GM21390 (cell line): Measurements from ENCODE around the gene STMN1.
A peak's percentile ranks its signal among the peaks of the same experiment; 100 is the strongest.

Experiments
- ATAC-seq: cut with Tn5 transposase; IDR thresholded peaks from one replicate; pipeline ENCODE4 v1.9.1; 2021; ENCODE audit not compliant: unreplicated experiment

The STMN1 gene

DNA sequence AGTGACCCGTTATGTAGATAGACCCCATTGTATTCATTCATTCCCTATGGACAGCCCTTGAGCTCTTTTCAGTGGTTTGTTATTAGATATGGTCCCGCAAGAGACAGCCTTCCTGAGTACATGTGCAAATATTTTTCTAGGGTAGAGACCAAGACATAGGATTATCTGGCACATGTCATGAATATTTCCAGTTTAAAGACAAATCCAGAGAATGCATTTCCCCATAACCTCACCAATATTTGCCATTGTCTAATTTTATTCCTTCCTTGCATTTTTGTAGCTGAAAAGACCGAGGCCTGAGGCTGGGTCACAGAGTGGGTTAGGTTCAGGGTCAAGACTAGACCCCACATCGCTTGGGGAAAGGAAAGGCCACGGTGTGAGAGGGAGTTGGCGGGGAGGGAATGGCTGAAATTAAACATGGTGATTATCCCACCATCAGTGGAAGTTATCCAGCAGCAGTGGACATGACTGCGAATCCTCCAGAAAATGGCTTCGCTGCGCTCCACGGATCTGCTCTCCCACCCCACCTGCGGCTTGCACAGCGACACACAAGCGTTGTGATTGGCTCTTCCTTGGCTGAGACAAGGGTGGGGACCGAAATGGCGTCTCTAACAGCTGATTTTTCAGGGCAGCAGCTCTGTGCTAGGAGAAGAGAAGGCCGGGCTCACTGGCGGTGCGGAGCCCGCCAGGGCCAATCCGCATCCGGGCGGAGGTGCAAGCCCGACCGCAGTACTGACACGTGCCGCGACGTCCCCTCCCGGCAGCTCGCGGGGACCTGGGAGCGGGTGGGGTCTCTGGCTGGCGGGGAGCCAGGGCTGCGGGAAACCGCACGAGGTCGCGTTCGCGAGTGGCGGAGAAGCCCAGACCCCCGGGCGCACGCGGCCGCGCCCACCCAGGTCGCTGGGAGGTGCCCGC lies 16.1 kb upstream of the STMN1 start:
- ATAC-seq, result no peak

- ATAC-seq, result no peak
These were observed 12.4 kb upstream of the STMN1 start for GRCh38 chr1:25918615-25919014.

DNA sequence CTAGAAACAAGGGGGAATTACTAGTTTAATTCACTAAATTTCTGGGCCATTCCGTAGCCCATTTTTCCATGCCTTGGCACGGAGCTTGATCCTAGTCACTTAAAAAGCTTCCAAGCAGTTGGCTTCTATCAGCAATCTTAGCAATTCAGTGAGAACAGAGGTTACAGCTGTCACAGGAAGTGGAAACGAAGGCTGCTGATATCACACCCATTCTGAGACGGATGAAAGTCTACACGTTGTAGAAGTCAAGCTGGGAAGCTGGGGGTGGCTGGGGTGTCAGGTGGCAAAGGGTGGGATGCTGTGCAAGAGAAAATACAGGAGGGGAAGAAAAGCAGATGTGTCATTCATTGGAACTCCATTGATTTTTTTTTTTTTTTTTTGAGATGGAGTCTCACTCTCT lies 11.8 kb upstream of the STMN1 start:
- ATAC-seq, result no peak

- no peak for ATAC-seq
These were observed 10.2 kb upstream of the STMN1 start for GRCh38 chr1:25916460-25916859.

- ATAC-seq, result no peak
These were observed 8.1 kb upstream of the STMN1 start for GRCh38 chr1:25914074-25914995.

DNA sequence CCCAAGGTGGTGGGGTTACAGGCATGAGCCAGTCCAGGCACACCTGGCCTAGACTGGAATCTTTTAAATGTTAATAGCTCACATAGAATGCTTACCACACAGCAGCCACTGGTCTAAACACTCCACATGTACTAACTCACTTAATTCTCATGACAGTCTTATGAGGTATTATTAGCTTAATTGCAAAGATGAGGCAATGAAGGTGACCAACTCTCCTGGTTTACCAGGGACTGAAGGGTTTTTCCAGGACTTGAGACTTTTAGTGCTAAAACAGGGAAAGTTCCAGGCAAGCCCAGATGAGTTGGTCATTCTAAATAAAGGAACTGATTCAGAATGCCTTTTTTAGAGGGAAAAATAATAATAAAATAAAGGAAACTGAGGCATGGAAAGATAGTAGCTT lies 7.0 kb upstream of the STMN1 start:
- ATAC-seq, result no peak

DNA sequence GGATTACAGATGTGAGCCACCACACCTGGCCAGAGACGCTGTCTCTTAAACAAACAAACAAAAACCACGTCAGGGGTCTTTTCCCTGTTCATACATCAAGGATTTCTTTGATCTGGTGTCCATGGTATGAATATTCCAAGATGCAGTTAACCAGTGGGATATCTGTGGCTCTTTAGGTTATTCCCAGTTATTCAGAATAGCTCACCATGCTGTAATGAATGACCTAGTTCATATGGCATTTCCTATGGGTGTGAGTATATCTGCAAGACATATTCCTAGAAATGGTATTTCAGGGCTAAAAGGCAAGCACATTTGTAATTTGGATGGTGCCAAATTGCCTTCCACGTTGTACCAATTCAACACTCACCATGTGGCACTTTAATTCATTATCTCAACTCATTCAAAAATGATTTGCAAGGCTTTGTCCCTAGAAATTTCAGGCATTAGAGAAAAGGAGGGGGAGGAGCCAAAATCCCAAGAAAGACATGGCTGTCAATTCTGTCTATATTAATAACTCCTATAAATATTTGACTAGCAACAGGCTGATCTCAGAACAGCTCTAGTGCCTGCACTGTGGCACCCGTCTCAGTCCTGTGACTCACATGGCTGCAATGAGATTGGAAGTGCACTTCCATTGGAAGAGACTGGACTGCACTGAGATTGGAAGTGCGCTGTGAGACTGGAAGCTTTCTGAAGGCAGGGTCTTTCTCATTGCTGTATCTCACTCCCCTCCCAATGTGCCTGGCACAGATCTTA lies 6.0 kb upstream of the STMN1 start:
- ATAC-seq, result no peak

GRCh38 chr1:25911162-25911561 lies 4.9 kb upstream of the STMN1 start:
- no peak for ATAC-seq

DNA sequence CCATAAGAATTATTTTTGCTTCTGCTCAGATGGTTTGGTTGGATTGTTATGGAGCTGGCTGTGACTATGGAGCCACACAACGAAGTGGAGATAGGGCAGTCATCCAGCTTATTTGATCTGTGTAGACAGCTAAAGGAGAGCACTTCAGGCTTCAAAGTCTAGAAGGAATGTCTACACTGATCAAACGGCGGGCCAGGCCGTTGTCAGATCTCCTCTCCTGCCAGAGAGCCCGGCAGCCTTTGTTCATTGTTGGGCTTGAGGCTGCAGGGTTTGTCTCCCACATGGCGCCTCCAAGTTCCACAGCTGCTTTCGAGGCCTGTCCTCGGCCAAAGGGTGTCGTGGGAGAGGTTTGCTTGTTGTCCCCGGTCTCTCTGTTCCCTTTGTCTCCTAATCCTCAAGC lies 2.8 kb upstream of the STMN1 start:
- no peak for ATAC-seq

- no peak for ATAC-seq
These were observed 1.9 kb upstream of the STMN1 start for GRCh38 chr1:25908161-25908560.

- no peak for ATAC-seq
These were observed 1.4 kb upstream of the STMN1 start for GRCh38 chr1:25907601-25908000.

DNA sequence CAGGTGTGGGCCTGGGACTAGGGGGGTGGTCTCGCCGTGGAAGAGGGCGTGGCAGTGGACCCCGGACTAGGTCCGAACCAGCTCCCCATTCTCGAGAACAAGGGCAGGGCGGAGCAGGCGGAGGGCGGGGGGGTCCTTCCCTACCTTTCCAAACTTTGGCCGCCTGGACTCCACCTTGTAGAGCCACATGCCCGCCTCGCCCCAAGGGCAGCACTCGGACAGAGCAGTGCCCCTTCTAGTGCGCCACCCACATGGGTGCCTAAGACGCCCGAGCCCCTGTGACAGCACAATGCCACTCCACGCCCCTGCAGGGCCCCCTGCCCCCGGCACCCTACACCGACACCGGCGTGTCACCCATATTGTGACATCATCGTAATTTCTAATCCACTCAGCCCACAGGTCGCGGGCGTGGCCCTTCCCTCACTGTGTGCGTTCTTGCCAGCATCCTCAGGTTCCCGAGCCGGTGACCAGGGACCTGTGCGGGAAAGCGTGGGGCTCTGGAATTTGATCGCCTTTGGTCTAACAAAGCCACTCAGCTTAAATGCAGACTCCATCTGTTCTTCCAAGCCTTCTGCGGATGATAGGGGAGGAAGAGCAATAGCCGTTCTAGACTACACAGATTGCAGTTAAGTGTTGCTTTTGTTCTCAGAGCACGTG lies 553 bp upstream of the STMN1 start:
- ATAC-seq, result no peak

GRCh38 chr1:25904943-25905679 lies 1.1 kb downstream of the STMN1 start:
- ATAC-seq, result peak; percentile 68

DNA sequence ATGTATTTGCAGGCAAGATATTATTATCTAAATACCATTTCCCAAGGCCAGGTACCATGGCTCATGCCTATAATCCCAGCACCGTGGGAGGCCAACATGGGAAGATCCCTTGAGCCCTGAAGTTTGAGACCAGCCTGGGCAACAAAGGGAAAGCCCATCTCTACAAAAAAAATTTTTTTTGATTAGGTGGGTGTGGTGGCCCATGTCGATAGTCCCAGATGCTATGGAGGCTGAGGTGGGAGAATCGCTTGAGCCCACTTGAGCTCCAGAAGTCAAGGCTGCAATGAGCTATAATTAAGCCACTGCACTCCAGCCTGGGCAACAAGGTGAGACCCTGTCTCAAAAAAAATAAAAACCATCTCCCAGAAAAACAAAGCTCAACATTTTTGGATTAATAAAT lies 2.2 kb downstream of the STMN1 start:
- no peak for ATAC-seq

- ATAC-seq, result no peak
These were observed 3.8 kb downstream of the STMN1 start for GRCh38 chr1:25902462-25902861.

DNA sequence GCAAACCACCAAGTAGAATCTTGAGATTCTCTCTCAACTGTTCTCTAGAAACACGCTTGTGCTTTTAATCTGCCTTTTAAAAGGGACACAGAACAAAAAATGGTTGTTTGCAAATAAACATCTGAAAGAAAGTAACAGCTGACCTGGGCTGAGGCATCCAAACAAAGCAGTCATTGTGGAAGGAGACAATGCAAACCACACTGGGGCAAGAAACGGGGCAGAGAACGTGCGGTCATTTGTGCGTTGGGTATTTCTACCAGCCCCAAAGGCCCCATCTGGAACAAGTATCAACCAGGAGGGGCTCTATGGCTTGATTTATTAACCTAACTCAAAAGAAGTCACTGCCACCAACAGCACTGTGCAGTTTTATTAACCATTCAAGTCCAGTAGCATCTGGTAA lies 6.0 kb downstream of the STMN1 start:
- ATAC-seq, result no peak

DNA sequence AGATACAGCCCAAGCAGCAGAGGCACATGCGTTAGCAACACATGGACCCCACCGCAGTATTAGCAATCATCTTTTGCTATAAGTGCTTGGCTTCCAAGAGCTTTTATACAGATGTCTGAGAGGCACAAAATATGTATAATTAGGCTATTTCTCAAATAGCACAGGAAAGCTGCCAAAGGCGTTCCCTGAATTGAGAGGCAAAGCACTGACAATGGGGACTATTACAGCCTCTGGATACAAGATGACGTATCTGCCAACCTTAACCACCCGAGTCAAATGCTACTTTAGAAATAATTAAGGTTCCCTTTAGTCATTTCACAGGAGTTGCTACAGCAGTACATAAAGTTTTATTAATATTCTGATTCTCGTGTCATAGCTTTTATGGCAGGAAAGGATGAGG lies 6.4 kb downstream of the STMN1 start:
- no peak for ATAC-seq

- ATAC-seq, result no peak
These were observed 7.8 kb downstream of the STMN1 start for GRCh38 chr1:25898223-25899015.

GRCh38 chr1:25897754-25898153 lies 8.5 kb downstream of the STMN1 start:
- no peak for ATAC-seq
